ENCODE data around the gene C9orf50. TPM values are rescaled to one million over a fixed set of nuclear protein-coding genes. Genes with fewer than 3 reads are reported as not detected.

Gene C9orf50
- polyA plus RNA-seq, 1 donor from 2014 or later, result not detected

GRCh38 chr9:129611307-129611800, 9.5 kb downstream of the C9orf50 start:
- TF ChIP-seq EP300 (conservative IDR thresholded peaks at IDR 0.05; ENCODE audit: poor library complexity, severe bottlenecking) (no peak), RAD21 (conservative IDR thresholded peaks at IDR 0.05) (no peak), EZH2 (IDR thresholded peaks at IDR 0.05; ENCODE audit: borderline replicate concordance, insufficient read depth, low read length, poor library complexity, severe bottlenecking) (no peak), REST (IDR thresholded peaks at IDR 0.05; ENCODE audit: borderline replicate concordance) (no peak), TAF1 (IDR thresholded peaks at IDR 0.05; ENCODE audit: low read depth) (no peak)

GRCh38 chr9:129610473-129611306, 10.2 kb downstream of the C9orf50 start:
- Histone ChIP-seq H3K27me3 (ENCODE audit: insufficient read depth, low read depth, low read length) (no peaks in the 10 kb centered on the region), H3K4me2 (ENCODE audit: low read length) (no peak overlapping the region), H2AFZ (ENCODE audit: low read depth, low read length) (no peak overlapping the region), H3K9me3 (ENCODE audit: low read length) (no peaks in the 10 kb centered on the region), H3K9me2 (ENCODE audit: insufficient read depth, low read length) (no peaks in the 10 kb centered on the region), H3K4me3 (ENCODE audit: low read length) (peak overlapping the region; percentile 52), H3K9ac (ENCODE audit: low read length) (peak overlapping the region; percentile 40), H3K79me2 (replicated peaks; ENCODE audit: insufficient read depth, low read length) (no peaks in the 10 kb centered on the region), H3F3A (ENCODE audit: insufficient read depth, low read length, poor library complexity, severe bottlenecking) (no peaks in the 10 kb centered on the region), H4K20me1 (ENCODE audit: insufficient read depth) (no peaks in the 10 kb centered on the region), H3K27ac (ENCODE audit: low read length) (no peak overlapping the region), H3K36me3 (ENCODE audit: insufficient read depth, low read length) (no peaks in the 10 kb centered on the region)
- TF ChIP-seq RAD21 (conservative IDR thresholded peaks at IDR 0.05) (peak; percentile 100), TAF1 (IDR thresholded peaks at IDR 0.05; ENCODE audit: low read depth) (no peak), SMC3 (conservative IDR thresholded peaks at IDR 0.05; ENCODE audit: poor library complexity) (peak; percentile 100), MXI1 (conservative IDR thresholded peaks at IDR 0.05; ENCODE audit: poor library complexity, severe bottlenecking) (peak; percentile 62), REST (IDR thresholded peaks at IDR 0.05; ENCODE audit: borderline replicate concordance) (peak; percentile 6), POLR2AphosphoS5 (IDR thresholded peaks at IDR 0.05) (no peak), EZH2 (IDR thresholded peaks at IDR 0.05; ENCODE audit: borderline replicate concordance, insufficient read depth, low read length, poor library complexity, severe bottlenecking) (no peak), CTCF (IDR thresholded peaks at IDR 0.05; ENCODE audit: poor library complexity, severe bottlenecking) (peak; percentile 98), EP300 (conservative IDR thresholded peaks at IDR 0.05; ENCODE audit: poor library complexity, severe bottlenecking) (peak; percentile 26)

More at GRCh38 chr9:129611307-129611800, 9.5 kb downstream of the C9orf50 start:
- Histone ChIP-seq H3K27ac (ENCODE audit: low read length) (no peak overlapping the region), H3K27me3 (ENCODE audit: insufficient read depth, low read depth, low read length) (no peaks in the 10 kb centered on the region), H3K36me3 (ENCODE audit: insufficient read depth, low read length) (no peaks in the 10 kb centered on the region), H3K9me3 (ENCODE audit: low read length) (no peaks in the 10 kb centered on the region), H3K4me3 (ENCODE audit: low read length) (no peak overlapping the region), H3K4me2 (ENCODE audit: low read length) (no peak overlapping the region), H3K79me2 (replicated peaks; ENCODE audit: insufficient read depth, low read length) (no peaks in the 10 kb centered on the region), H3F3A (ENCODE audit: insufficient read depth, low read length, poor library complexity, severe bottlenecking) (no peaks in the 10 kb centered on the region), H3K9me2 (ENCODE audit: insufficient read depth, low read length) (no peaks in the 10 kb centered on the region), H4K20me1 (ENCODE audit: insufficient read depth) (no peaks in the 10 kb centered on the region), H2AFZ (ENCODE audit: low read depth, low read length) (no peak overlapping the region), H3K9ac (ENCODE audit: low read length) (no peak overlapping the region)

All from neural cell (in vitro differentiated cells).